Colonic mucosa (tissue), 4 donors: ENCODE measurements around the gene PDHB. TPM values are rescaled to one million over a fixed set of nuclear protein-coding genes. Genes with fewer than 3 reads are reported as not detected.
A peak's percentile ranks its signal among the peaks of the same experiment; 100 is the strongest.

Source experiments
- DNase-seq: peaks from one replicate; pipeline ENCODE4 v3.0.0-alpha.2; 2020
- H3K27ac ChIP-seq: fragments of 200-600 bp; one replicate; pipeline ENCODE4 v1.8.0; 2021
- H3K27me3 ChIP-seq: fragments of 200-600 bp; one replicate; pipeline ENCODE4 v1.8.0; 2021
- H3K36me3 ChIP-seq: fragments of 200-600 bp; one replicate; pipeline ENCODE4 v1.8.0; 2021
- H3K4me1 ChIP-seq: fragments of 200-600 bp; one replicate; pipeline ENCODE4 v1.8.0; 2021; ENCODE audit warnings: mild to moderate bottlenecking
- H3K4me3 ChIP-seq: fragments of 200-600 bp; one replicate; pipeline ENCODE4 v1.8.0; 2021
- H3K9ac ChIP-seq, 2 donors: one replicate each; pipeline ENCODE4 v1.7.0; 2013; ENCODE audit warnings: control low read depth in 2 of 2, low read depth in 2 of 2, low read length in 2 of 2
- H3K9me3 ChIP-seq: fragments of 200-600 bp; one replicate; pipeline ENCODE4 v1.8.0; 2021
- intact Hi-C: fragments of 100-400 bp; cut with DNase I; formaldehyde crosslinking; loops from one replicate; pipeline ENCODE4 v1.14.1; 2022
- total RNA-seq, 2 donors: library from RNA; stranded (reverse); fragmentation: NEBNext Ultra II Directional in 1 of 2; extraction: Animal tissue kit (Norgen Biotek cat#: 25700) in 1 of 2; gene quantifications; one replicate each; pipeline ENCODE4 v1.2.1, GENCODE V29; 2021
- TF ChIP-seq, protein P1 (sequence below): fragments of 200-600 bp; IDR thresholded peaks from one replicate; pipeline ENCODE4 v1.8.0; 2022; ENCODE audit warnings: antibody characterized with exemption, mild to moderate bottlenecking
- donor health status: healthy.
- donor health status: DM: no; HTN: no; CAD: no.
- donor health status: DM: no; HTN: no; CAD: no.

PDHB gene
- total RNA-seq, 2 donors from 2014 or later: 66.9 to 87.4 TPM

- Histone ChIP-seq H3K4me3 (no peak overlapping the region), H3K27me3 (no peaks in the 10 kb centered on the region), H3K27ac (no peak overlapping the region), H3K4me1 (no peaks in the 10 kb centered on the region), H3K9me3 (no peaks in the 10 kb centered on the region), H3K36me3 (peaks cover 15% of the 10 kb centered on the region), H3K9ac (no peak overlapping the region)
- intact Hi-C loops: no loop called here
- TF ChIP-seq, protein P1, sequence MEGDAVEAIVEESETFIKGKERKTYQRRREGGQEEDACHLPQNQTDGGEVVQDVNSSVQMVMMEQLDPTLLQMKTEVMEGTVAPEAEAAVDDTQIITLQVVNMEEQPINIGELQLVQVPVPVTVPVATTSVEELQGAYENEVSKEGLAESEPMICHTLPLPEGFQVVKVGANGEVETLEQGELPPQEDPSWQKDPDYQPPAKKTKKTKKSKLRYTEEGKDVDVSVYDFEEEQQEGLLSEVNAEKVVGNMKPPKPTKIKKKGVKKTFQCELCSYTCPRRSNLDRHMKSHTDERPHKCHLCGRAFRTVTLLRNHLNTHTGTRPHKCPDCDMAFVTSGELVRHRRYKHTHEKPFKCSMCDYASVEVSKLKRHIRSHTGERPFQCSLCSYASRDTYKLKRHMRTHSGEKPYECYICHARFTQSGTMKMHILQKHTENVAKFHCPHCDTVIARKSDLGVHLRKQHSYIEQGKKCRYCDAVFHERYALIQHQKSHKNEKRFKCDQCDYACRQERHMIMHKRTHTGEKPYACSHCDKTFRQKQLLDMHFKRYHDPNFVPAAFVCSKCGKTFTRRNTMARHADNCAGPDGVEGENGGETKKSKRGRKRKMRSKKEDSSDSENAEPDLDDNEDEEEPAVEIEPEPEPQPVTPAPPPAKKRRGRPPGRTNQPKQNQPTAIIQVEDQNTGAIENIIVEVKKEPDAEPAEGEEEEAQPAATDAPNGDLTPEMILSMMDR: no peak
- DNase-seq: no peak
Measured at GRCh38 chr3:58425782-58426181, 7.8 kb downstream of the PDHB start.

DNA sequence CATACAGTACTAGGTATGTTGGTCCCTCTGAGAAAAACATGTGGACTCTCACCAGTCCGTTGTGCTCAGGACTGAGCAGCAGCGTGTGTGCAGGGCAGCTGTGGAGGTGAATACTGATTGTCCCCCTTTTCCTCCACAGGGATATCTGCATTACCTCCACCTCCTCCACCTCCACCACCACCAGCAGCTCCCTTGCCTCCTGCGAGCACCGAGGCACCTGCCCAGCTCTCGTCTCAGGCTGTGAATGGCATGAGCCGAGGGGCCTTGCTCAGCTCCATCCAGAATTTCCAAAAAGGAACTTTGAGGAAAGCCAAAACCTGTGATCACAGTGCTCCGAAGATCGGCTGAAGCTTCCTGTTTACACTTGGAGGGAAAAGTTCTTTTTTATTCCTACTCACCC, 9.0 kb downstream of the PDHB start:
- no peak for DNase-seq
- no peaks in the 10 kb centered on the region for H3K9me3 ChIP-seq
- H3K4me3 ChIP-seq: no peak overlapping the region
- intact Hi-C loops: no loop called here
- no peaks in the 10 kb centered on the region for H3K27me3 ChIP-seq
- H3K4me1 ChIP-seq: no peaks in the 10 kb centered on the region
- no peak overlapping the region for H3K27ac ChIP-seq
- H3K36me3 ChIP-seq: peaks cover 15% of the 10 kb centered on the region
- TF ChIP-seq, protein P1: no peak
- H3K9ac ChIP-seq: no peak overlapping the region

DNA sequence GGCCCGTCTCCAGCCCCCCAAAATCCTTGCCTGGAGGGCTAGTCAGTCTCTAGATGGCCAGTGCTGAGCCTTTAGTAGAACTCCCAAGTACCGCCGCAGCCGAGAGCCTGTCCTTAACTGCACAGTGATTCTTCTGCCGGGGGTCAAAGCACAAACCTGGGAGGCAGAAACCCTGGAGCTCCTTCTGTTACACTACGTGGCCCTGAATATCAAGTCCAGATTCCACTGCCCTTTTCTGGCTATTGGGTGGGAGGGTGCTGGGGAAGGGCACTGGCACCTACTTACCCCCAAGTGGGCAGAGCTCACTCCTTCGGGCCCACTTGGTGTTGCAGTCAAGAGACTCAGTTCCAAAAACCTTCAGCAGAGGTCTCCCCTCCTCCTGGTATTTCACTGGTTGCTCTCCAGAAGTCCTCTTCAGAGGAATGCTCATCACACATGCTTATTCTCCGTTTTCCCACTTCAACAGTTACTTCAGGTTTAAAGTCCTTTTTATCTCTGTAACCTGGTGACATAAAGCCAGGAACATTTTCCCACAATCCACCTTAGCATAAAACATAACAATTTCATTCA, 10.8 kb downstream of the PDHB start:
- Histone ChIP-seq H3K9ac (peak overlapping the region in 1 of 2 donors; percentile 28), H3K27ac (no peak overlapping the region), H3K36me3 (peaks cover 3% of the 10 kb centered on the region), H3K27me3 (no peaks in the 10 kb centered on the region), H3K4me3 (no peak overlapping the region), H3K4me1 (no peaks in the 10 kb centered on the region), H3K9me3 (no peaks in the 10 kb centered on the region)
- TF ChIP-seq, protein P1: no peak
- DNase-seq: no peak
- intact Hi-C loops: no loop called here

DNA sequence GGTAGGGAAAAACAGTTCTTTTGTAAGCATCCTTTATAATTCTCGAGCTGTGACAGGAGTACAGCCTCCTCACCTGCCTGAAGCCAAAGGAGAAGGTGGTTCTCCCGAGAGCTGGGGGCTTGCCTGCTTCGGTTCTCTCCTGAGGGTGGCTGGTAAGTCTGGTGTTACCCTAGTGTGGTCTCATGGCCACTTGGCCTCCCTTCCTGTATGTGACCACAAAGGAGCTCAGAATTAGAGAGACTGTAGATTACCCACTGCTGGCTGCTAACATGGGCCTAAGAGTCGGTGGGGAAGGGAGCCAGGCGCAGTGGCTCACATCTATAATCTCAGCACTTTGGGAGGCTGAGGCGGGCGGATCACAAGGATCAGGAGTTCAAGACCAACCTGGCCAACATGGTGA, 12.6 kb downstream of the PDHB start:
- Histone ChIP-seq H3K27ac (no peak overlapping the region), H3K4me3 (no peak overlapping the region), H3K9me3 (no peaks in the 10 kb centered on the region), H3K4me1 (no peaks in the 10 kb centered on the region), H3K27me3 (no peaks in the 10 kb centered on the region), H3K9ac (no peak overlapping the region), H3K36me3 (no peaks in the 10 kb centered on the region)
- no peak for DNase-seq
- TF ChIP-seq, protein P1: no peak
- intact Hi-C loops: no loop called here

DNA sequence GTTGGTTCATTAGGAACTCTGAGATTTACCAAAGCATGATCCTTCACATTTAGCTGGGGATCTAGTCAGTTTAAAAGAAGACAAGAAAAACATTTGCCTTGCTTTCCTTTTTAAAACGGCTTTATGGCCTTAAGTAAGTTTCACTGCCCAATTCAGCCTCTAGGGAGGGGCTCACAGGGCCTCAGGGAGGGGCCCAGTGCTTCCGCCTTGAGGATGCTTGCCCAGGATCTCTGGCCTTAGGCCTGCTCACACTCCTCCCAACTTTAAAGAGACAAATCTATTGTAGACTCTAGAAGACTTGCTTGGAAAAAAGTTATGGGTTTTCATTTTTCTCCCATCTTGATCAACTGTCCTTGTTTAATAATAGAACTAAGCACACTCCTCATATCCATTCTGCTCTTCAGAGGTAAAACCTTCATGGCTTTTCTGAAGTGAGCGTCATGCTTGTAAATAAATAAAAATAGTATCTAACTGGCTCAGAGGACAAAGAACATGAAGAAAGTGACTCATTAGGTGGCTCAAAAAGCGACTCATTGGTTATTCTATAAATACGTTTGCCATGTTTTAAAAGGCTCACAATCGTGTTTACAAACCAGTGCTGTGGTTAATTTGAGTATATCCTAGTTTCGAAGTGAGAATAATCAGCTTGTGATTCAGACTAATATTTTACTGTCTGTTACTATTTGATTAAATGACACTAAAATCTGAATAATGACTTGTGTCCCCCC, 13.7 kb downstream of the PDHB start:
- intact Hi-C loops: loop anchor here (10.0 kb wide), 1 partner anchor 235 kb away; no protein-coding TSS in a partner anchor
- TF ChIP-seq, protein P1: no peak
- no peak overlapping the region for H3K4me3 ChIP-seq
- H3K27me3 ChIP-seq: no peaks in the 10 kb centered on the region
- peak overlapping the region; percentile 69 for H3K27ac ChIP-seq
- H3K9ac ChIP-seq: no peak overlapping the region
- no peaks in the 10 kb centered on the region for H3K9me3 ChIP-seq
- no peaks in the 10 kb centered on the region for H3K4me1 ChIP-seq
- H3K36me3 ChIP-seq: no peaks in the 10 kb centered on the region
- peak; percentile 72 for DNase-seq
